SK-N-SH (cell line): ENCODE measurements around the gene COX7A1.

ENCODE experiments used
- EZH2phosphoT487 ChIP-seq: fragments of 200-600 bp; sonication (generic); IDR thresholded peaks from 2 replicates; pipeline ENCODE4 v1.6.1; 2017; ENCODE audit warnings: low read depth, mixed run types, mild to moderate bottlenecking, antibody characterized with exemption, moderate library complexity, borderline replicate concordance
- FOSL2 ChIP-seq: IDR thresholded peaks from 2 replicates; pipeline ENCODE4 v1.4.0; 2012; ENCODE audit warnings: low read depth, mild to moderate bottlenecking, moderate library complexity, borderline replicate concordance
- JUND ChIP-seq: IDR thresholded peaks from 2 replicates; pipeline ENCODE4 v1.4.0; 2012
- MEF2A ChIP-seq: IDR thresholded peaks from 2 replicates; pipeline ENCODE4 v1.4.0; 2012; ENCODE audit warnings: low read depth, borderline replicate concordance
- RAD21 ChIP-seq: IDR thresholded peaks from 2 replicates; pipeline ENCODE4 v1.6.1; 2012; ENCODE audit warnings: mild to moderate bottlenecking, low read length
- RFX5 ChIP-seq: IDR thresholded peaks from 2 replicates; pipeline ENCODE4 v1.6.1; 2012; ENCODE audit warnings: mild to moderate bottlenecking, improper control_type of control experiment, low read length
- RXRA ChIP-seq: IDR thresholded peaks from 2 replicates; pipeline ENCODE4 v1.4.0; 2012; ENCODE audit warnings: low read depth, mild to moderate bottlenecking, borderline replicate concordance
- SMC3 ChIP-seq: IDR thresholded peaks from 2 replicates; pipeline ENCODE4 v1.6.1; 2012; ENCODE audit warnings: low read depth, low read length, improper control_type of control experiment
- YY1 ChIP-seq: IDR thresholded peaks from 2 replicates; pipeline ENCODE4 v1.4.0; 2012; ENCODE audit warnings: low read depth, mild to moderate bottlenecking
- TF ChIP-seq, protein P1 (sequence below): fragments of 200-600 bp; sonication (generic); IDR thresholded peaks from 2 replicates; pipeline ENCODE4 v1.6.1; 2017; ENCODE audit warnings: antibody characterized with exemption, mild to moderate bottlenecking, moderate library complexity
- TF ChIP-seq, protein P2 (sequence below): IDR thresholded peaks from 2 replicates; pipeline ENCODE4; 2012
- TF ChIP-seq, protein P3 (sequence below): IDR thresholded peaks from 2 replicates; pipeline ENCODE4 v1.6.1; 2012; ENCODE audit warnings: mild to moderate bottlenecking, low read depth, low read length, moderate library complexity

DNA sequence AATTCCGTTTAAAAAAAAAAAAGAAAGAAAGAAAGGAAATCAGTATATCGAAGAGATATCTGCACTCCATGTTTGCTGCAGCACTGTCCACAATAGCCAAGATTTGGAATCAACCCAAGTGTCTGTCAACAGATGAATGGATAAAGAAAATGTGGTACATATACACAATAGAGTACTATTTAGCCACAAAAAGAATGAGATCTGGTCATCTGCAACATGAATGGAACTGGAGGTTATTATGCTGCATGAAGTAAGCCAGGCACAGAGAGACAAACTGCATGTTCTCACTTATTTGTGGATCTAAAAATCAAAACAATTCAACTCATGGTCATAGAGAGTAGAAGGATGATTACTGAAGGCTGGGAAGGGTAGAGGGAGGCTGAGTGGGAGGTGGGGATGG, 45.9 kb upstream of the COX7A1 start:
- no peak for TF ChIP-seq MEF2A
- TF ChIP-seq JUND, result no peak
- TF ChIP-seq, protein P1, sequence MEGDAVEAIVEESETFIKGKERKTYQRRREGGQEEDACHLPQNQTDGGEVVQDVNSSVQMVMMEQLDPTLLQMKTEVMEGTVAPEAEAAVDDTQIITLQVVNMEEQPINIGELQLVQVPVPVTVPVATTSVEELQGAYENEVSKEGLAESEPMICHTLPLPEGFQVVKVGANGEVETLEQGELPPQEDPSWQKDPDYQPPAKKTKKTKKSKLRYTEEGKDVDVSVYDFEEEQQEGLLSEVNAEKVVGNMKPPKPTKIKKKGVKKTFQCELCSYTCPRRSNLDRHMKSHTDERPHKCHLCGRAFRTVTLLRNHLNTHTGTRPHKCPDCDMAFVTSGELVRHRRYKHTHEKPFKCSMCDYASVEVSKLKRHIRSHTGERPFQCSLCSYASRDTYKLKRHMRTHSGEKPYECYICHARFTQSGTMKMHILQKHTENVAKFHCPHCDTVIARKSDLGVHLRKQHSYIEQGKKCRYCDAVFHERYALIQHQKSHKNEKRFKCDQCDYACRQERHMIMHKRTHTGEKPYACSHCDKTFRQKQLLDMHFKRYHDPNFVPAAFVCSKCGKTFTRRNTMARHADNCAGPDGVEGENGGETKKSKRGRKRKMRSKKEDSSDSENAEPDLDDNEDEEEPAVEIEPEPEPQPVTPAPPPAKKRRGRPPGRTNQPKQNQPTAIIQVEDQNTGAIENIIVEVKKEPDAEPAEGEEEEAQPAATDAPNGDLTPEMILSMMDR, result no peak
- TF ChIP-seq RAD21, result no peak
- TF ChIP-seq, protein P2, sequence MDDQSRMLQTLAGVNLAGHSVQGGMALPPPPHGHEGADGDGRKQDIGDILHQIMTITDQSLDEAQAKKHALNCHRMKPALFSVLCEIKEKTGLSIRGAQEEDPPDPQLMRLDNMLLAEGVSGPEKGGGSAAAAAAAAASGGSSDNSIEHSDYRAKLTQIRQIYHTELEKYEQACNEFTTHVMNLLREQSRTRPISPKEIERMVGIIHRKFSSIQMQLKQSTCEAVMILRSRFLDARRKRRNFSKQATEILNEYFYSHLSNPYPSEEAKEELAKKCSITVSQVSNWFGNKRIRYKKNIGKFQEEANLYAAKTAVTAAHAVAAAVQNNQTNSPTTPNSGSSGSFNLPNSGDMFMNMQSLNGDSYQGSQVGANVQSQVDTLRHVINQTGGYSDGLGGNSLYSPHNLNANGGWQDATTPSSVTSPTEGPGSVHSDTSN, result no peak
- TF ChIP-seq, protein P3, sequence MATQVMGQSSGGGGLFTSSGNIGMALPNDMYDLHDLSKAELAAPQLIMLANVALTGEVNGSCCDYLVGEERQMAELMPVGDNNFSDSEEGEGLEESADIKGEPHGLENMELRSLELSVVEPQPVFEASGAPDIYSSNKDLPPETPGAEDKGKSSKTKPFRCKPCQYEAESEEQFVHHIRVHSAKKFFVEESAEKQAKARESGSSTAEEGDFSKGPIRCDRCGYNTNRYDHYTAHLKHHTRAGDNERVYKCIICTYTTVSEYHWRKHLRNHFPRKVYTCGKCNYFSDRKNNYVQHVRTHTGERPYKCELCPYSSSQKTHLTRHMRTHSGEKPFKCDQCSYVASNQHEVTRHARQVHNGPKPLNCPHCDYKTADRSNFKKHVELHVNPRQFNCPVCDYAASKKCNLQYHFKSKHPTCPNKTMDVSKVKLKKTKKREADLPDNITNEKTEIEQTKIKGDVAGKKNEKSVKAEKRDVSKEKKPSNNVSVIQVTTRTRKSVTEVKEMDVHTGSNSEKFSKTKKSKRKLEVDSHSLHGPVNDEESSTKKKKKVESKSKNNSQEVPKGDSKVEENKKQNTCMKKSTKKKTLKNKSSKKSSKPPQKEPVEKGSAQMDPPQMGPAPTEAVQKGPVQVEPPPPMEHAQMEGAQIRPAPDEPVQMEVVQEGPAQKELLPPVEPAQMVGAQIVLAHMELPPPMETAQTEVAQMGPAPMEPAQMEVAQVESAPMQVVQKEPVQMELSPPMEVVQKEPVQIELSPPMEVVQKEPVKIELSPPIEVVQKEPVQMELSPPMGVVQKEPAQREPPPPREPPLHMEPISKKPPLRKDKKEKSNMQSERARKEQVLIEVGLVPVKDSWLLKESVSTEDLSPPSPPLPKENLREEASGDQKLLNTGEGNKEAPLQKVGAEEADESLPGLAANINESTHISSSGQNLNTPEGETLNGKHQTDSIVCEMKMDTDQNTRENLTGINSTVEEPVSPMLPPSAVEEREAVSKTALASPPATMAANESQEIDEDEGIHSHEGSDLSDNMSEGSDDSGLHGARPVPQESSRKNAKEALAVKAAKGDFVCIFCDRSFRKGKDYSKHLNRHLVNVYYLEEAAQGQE, result no peak
- no peak for TF ChIP-seq SMC3
- TF ChIP-seq RXRA, result no peak
- no peak for TF ChIP-seq EZH2phosphoT487
- no peak for TF ChIP-seq RFX5
- TF ChIP-seq FOSL2, result no peak
- no peak for TF ChIP-seq YY1
